Astrocyte (in vitro differentiated cells and primary cell): Measurements from ENCODE around the gene S100A6.

Source experiments
- CTCF ChIP-seq: IDR thresholded peaks from 2 replicates; pipeline ENCODE4 v1.5.1; 2011; ENCODE audit warnings: low read depth, mild to moderate bottlenecking, inconsistent platforms, low read length, moderate library complexity; ENCODE audit not compliant: insufficient read depth
- EZH2 ChIP-seq: IDR thresholded peaks from 2 replicates; pipeline ENCODE4 v1.6.1; 2012; ENCODE audit warnings: mild to moderate bottlenecking, low read length, inconsistent platforms; ENCODE audit not compliant: insufficient read depth

GRCh38 chr1:153585006-153585405, 49.2 kb upstream of the S100A6 start:
- TF ChIP-seq EZH2 (no peak), CTCF (no peak)
